DOHH2 (cell line): ENCODE data around the gene PPP3CA.

Experiments used
- CTCF ChIP-seq: fragments of 200-600 bp; sonication (generic); IDR thresholded peaks from one replicate; pipeline ENCODE4 v1.5.1; 2014; ENCODE audit warnings: antibody characterized with exemption, mild to moderate bottlenecking, low read depth, low read length; ENCODE audit not compliant: poor library complexity, severe bottlenecking
- EZH2phosphoT487 ChIP-seq: fragments of 200-600 bp; sonication (generic); IDR thresholded peaks from 2 replicates; pipeline ENCODE4 v1.6.1; 2017; ENCODE audit warnings: borderline replicate concordance, mild to moderate bottlenecking, antibody characterized with exemption, low read length, moderate library complexity, mixed read lengths

GRCh38 chr4:101027721-101028120, 319.6 kb downstream of the PPP3CA start:
- TF ChIP-seq CTCF: no peak
- no peak for TF ChIP-seq EZH2phosphoT487
